Fibroblast of mammary gland (primary cell): ENCODE data around the gene AGBL4.

Experiments used
- DNase-seq: peaks from one replicate; pipeline ENCODE4 v3.0.0-alpha.2; 2010; ENCODE audit warnings: low read depth
- H3K4me3 ChIP-seq: 2 replicates; pipeline ENCODE4 v1.5.1; 2011; ENCODE audit warnings: low read depth, mild to moderate bottlenecking, low read length, moderate library complexity; ENCODE audit not compliant: control insufficient read depth
- CTCF ChIP-seq: conservative IDR thresholded peaks from 2 replicates; pipeline ENCODE4 v1.5.1; 2011; ENCODE audit warnings: low read depth, low read length, inconsistent platforms; ENCODE audit not compliant: control insufficient read depth, insufficient read depth

AGBL4 gene

GRCh38 chr1:48943393-48943792 is 1080.4 kb downstream of the AGBL4 start:
- H3K4me3 ChIP-seq = no peak overlapping the region
- peak; percentile 66 for DNase-seq
- TF ChIP-seq CTCF = no peak

GRCh38 chr1:48940962-48941732 is 1082.6 kb downstream of the AGBL4 start:
- no peak for TF ChIP-seq CTCF
- H3K4me3 ChIP-seq = no peak overlapping the region
- DNase-seq = no peak

- no peak overlapping the region for H3K4me3 ChIP-seq
- no peak for TF ChIP-seq CTCF
Measured at GRCh38 chr1:48940354-48940753, 1083.4 kb downstream of the AGBL4 start.

GRCh38 chr1:48939828-48940227 is 1083.9 kb downstream of the AGBL4 start:
- DNase-seq = no peak
- TF ChIP-seq CTCF = no peak
- no peak overlapping the region for H3K4me3 ChIP-seq

More at GRCh38 chr1:48940354-48940753, 1083.4 kb downstream of the AGBL4 start:
- no peak for DNase-seq

GRCh38 chr1:48939042-48939441 is 1084.7 kb downstream of the AGBL4 start:
- no peak for TF ChIP-seq CTCF
- no peak overlapping the region for H3K4me3 ChIP-seq
- no peak for DNase-seq

GRCh38 chr1:48937732-48938131 is 1086.0 kb downstream of the AGBL4 start:
- H3K4me3 ChIP-seq = no peak overlapping the region
- no peak for DNase-seq
- no peak for TF ChIP-seq CTCF
